ENCODE results near the gene ANKRD9. TPM values are rescaled to one million over a fixed set of nuclear protein-coding genes. Genes with fewer than 3 reads are reported as not detected.
A peak's percentile ranks its signal among the peaks of the same experiment; 100 is the strongest.

Gene ANKRD9
- total RNA-seq, 4 donors from 2014 or later = 171 to 504 (median 319) TPM

DNA sequence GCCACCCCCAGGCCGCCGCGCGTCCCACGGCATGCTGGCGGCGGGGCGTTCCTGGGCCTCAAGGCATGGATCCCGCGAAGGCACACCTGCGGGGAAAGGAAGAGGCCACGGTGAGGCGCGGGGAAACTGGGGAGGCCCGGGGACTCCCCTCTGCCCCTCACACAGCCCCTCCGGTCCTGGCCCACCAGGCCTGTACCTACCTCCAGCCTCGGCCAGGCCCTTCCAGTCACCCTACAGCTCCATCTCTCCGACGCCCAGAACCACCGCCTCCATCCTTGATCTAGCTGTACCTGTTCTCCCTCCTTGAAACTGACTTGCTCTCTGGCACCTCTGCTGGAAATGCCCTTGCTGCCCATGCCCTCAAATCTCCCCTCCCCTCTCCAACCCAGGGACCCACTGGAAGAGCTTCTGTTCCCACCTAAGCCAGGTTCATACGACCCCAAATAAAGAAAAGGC, 1.7 kb downstream of the ANKRD9 start:
- in situ Hi-C loops (cut with MboI; ENCODE audit: low pct_ligation_motif_present in 1 of 4, low pct_unique_long_range_greater_than_20kb in 1 of 4, low sequenced_read_pairs in 3 of 4) = loop anchor here in 1 of 4 donors (25.0 kb wide), 1 partner anchor 146 kb away; the partner anchor contains the start of genes CINP and TECPR2
- WGBS, 2 donors (ENCODE audit: low coverage in 1 of 2) = 82% methylated on average over 21 of the region's 21 CpGs; no CpG with 5 or more reads in 1 of the 2 donors
- no peaks in the 10 kb centered on the region for H3K9me3 ChIP-seq
- peaks cover 0 to 3% (median 0%) of the 10 kb centered on the region in 4 donors for H3K36me3 ChIP-seq
- no peak for TF ChIP-seq EP300 (IDR thresholded peaks at IDR 0.05; ENCODE audit: low read depth)
- TF ChIP-seq, protein P1, sequence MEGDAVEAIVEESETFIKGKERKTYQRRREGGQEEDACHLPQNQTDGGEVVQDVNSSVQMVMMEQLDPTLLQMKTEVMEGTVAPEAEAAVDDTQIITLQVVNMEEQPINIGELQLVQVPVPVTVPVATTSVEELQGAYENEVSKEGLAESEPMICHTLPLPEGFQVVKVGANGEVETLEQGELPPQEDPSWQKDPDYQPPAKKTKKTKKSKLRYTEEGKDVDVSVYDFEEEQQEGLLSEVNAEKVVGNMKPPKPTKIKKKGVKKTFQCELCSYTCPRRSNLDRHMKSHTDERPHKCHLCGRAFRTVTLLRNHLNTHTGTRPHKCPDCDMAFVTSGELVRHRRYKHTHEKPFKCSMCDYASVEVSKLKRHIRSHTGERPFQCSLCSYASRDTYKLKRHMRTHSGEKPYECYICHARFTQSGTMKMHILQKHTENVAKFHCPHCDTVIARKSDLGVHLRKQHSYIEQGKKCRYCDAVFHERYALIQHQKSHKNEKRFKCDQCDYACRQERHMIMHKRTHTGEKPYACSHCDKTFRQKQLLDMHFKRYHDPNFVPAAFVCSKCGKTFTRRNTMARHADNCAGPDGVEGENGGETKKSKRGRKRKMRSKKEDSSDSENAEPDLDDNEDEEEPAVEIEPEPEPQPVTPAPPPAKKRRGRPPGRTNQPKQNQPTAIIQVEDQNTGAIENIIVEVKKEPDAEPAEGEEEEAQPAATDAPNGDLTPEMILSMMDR (IDR thresholded peaks at IDR 0.05) = peak in 3 of 5 experiments; percentile 15 to 36 (median 27)
- TF ChIP-seq POLR2A (IDR thresholded peaks at IDR 0.05) = no peak
- H3K4me3 ChIP-seq = peak overlapping the region in 2 of 4 donors; percentile 61 to 69
- H3K27ac ChIP-seq = peak overlapping the region; percentile 83 to 95 (median 92)
- intact Hi-C loops (cut with DNase I; ENCODE audit: low total_unique reads) = no loop called here
- H3K27me3 ChIP-seq = no peaks in the 10 kb centered on the region
- DNase-seq = no peak
- peaks cover 14 to 43% (median 28%) of the 10 kb centered on the region in 4 donors for H3K4me1 ChIP-seq

DNA sequence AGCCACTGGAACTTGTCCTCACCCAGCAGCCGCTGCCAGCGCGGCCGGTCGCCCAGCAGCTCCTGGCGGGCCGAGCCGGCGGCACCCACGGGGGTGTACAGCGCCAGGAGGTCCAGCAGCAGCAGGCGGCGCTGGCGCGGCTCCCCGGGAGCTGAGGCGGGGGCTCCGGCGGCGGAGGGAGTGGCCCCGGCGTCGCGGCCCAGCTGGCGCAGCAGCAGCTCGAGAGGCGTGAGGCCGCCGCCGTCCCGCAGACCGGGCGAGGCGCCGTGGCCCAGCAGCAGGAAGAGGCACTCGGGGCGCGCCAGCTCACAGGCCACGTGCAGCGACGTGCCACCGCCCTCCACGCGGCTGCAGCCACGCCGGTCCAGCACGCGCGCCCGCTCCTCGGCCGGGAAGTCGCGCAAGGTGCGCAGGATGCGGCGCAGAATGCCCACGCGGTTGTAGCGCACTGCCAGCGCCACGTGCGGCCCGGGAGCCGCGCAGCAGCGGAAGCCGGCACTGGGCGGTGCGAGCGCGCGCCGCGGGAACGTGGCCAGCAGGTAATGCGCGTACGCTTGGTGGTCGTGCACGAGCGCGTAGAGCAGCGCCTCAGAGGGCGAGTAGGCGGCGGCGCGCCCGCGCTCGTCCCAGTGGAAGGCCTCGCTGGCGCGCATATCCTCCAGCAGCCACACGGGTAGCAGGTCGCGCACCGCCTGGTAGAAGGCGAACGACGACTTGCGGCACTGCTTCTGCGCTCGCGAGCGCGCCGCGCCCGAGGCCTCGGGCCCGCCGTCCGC, 2.3 kb downstream of the ANKRD9 start:
- no peak overlapping the region for H3K4me3 ChIP-seq
- H3K4me1 ChIP-seq = peaks cover 14 to 40% (median 26%) of the 10 kb centered on the region in 4 donors
- H3K27me3 ChIP-seq = no peaks in the 10 kb centered on the region
- no peaks in the 10 kb centered on the region for H3K9me3 ChIP-seq
- intact Hi-C loops (cut with DNase I; ENCODE audit: low total_unique reads) (no loop called here), in situ Hi-C loops (cut with MboI; ENCODE audit: low pct_ligation_motif_present in 1 of 4, low pct_unique_long_range_greater_than_20kb in 1 of 4, low sequenced_read_pairs in 3 of 4) (loop anchor here in 1 of 4 donors (25.0 kb wide), 1 partner anchor 145 kb away; the partner anchor contains the start of genes CINP and TECPR2)
- H3K36me3 ChIP-seq = peaks cover 0 to 3% (median 0%) of the 10 kb centered on the region in 4 donors
- no peak overlapping the region for H3K27ac ChIP-seq
- TF ChIP-seq, protein P1 (IDR thresholded peaks at IDR 0.05) = no peak
- TF ChIP-seq EP300 (IDR thresholded peaks at IDR 0.05; ENCODE audit: low read depth) = no peak
- TF ChIP-seq POLR2AphosphoS5 (IDR thresholded peaks at IDR 0.05) = no peak
- no peak for TF ChIP-seq POLR2A (IDR thresholded peaks at IDR 0.05)
- WGBS, 2 donors (ENCODE audit: low coverage in 1 of 2) = 94% methylated on average over 108 of the region's 115 CpGs; no CpG with 5 or more reads in 1 of the 2 donors
- no peak for DNase-seq

DNA sequence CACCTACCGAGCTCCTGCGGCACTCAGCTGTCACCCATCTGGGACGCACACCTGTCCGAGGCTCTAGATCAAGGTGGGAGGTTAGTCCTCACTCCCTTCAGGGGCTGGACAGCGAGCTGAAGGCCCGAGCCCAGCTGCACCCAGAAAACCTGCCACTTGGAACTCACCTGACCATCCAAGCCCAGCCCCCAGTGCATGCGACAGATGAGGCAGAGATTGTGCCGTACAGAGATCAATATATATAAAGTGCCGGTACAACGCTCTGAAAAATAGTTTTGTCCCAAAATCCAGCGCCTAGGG, 3.0 kb downstream of the ANKRD9 start:
- H3K36me3 ChIP-seq = peaks cover 0 to 3% (median 0%) of the 10 kb centered on the region in 4 donors
- intact Hi-C loops (cut with DNase I; ENCODE audit: low total_unique reads) = no loop called here
- no peaks in the 10 kb centered on the region for H3K27me3 ChIP-seq
- in situ Hi-C loops (cut with MboI; ENCODE audit: low pct_ligation_motif_present in 1 of 4, low pct_unique_long_range_greater_than_20kb in 1 of 4, low sequenced_read_pairs in 3 of 4) = loop anchor here in 1 of 4 donors (25.0 kb wide), 1 partner anchor 144 kb away; the partner anchor contains the start of genes CINP and TECPR2
- DNase-seq = no peak
- no peaks in the 10 kb centered on the region for H3K9me3 ChIP-seq
- no peak for TF ChIP-seq POLR2AphosphoS5 (IDR thresholded peaks at IDR 0.05)
- no peak for TF ChIP-seq EP300 (IDR thresholded peaks at IDR 0.05; ENCODE audit: low read depth)
- TF ChIP-seq, protein P1 (IDR thresholded peaks at IDR 0.05) = no peak
- no peak for TF ChIP-seq POLR2A (IDR thresholded peaks at IDR 0.05)
- no peak overlapping the region for H3K4me3 ChIP-seq
- no peak overlapping the region for H3K27ac ChIP-seq
- WGBS, 2 donors (ENCODE audit: low coverage in 1 of 2) = 93% methylated on average over 11 of the region's 11 CpGs; no CpG with 5 or more reads in 1 of the 2 donors
- peaks cover 12 to 33% (median 21%) of the 10 kb centered on the region in 4 donors for H3K4me1 ChIP-seq

Measured in transverse colon (tissue), 4 donors.